Measurements from ENCODE around the gene STPG3.
A peak's percentile ranks its signal among the peaks of the same experiment; 100 is the strongest.

STPG3 gene

GRCh38 chr9:137275588-137276472, 24.7 kb downstream of the STPG3 start:
- TF ChIP-seq SIN3A (IDR thresholded peaks at IDR 0.05; ENCODE audit: borderline replicate concordance, insufficient read depth, low read length) (no peak), TAF1 (IDR thresholded peaks at IDR 0.05; ENCODE audit: borderline replicate concordance, insufficient read depth, low read length) (no peak), FOXP2 (optimal IDR thresholded peaks at IDR 0.05; ENCODE audit: borderline replicate concordance, extremely low read depth, extremely low read length, insufficient read depth) (no peak), POLR2AphosphoS5 (IDR thresholded peaks at IDR 0.05; ENCODE audit: low read depth, low read length) (no peak)
- TF ChIP-seq, protein P1, sequence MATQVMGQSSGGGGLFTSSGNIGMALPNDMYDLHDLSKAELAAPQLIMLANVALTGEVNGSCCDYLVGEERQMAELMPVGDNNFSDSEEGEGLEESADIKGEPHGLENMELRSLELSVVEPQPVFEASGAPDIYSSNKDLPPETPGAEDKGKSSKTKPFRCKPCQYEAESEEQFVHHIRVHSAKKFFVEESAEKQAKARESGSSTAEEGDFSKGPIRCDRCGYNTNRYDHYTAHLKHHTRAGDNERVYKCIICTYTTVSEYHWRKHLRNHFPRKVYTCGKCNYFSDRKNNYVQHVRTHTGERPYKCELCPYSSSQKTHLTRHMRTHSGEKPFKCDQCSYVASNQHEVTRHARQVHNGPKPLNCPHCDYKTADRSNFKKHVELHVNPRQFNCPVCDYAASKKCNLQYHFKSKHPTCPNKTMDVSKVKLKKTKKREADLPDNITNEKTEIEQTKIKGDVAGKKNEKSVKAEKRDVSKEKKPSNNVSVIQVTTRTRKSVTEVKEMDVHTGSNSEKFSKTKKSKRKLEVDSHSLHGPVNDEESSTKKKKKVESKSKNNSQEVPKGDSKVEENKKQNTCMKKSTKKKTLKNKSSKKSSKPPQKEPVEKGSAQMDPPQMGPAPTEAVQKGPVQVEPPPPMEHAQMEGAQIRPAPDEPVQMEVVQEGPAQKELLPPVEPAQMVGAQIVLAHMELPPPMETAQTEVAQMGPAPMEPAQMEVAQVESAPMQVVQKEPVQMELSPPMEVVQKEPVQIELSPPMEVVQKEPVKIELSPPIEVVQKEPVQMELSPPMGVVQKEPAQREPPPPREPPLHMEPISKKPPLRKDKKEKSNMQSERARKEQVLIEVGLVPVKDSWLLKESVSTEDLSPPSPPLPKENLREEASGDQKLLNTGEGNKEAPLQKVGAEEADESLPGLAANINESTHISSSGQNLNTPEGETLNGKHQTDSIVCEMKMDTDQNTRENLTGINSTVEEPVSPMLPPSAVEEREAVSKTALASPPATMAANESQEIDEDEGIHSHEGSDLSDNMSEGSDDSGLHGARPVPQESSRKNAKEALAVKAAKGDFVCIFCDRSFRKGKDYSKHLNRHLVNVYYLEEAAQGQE (IDR thresholded peaks at IDR 0.05; ENCODE audit: insufficient read depth in 1 of 2, low read depth in 2 of 2, low read length in 2 of 2), result no peak

- TF ChIP-seq FOXP2 (optimal IDR thresholded peaks at IDR 0.05; ENCODE audit: borderline replicate concordance, extremely low read depth, extremely low read length, insufficient read depth) (no peak), TAF1 (IDR thresholded peaks at IDR 0.05; ENCODE audit: borderline replicate concordance, insufficient read depth, low read length) (no peak), SIN3A (IDR thresholded peaks at IDR 0.05; ENCODE audit: borderline replicate concordance, insufficient read depth, low read length) (no peak), POLR2AphosphoS5 (IDR thresholded peaks at IDR 0.05; ENCODE audit: low read depth, low read length) (no peak)
- TF ChIP-seq, protein P1 (IDR thresholded peaks at IDR 0.05; ENCODE audit: insufficient read depth in 1 of 2, low read depth in 2 of 2, low read length in 2 of 2), result no peak
Measured at GRCh38 chr9:137276473-137277328, 25.6 kb downstream of the STPG3 start.

DNA sequence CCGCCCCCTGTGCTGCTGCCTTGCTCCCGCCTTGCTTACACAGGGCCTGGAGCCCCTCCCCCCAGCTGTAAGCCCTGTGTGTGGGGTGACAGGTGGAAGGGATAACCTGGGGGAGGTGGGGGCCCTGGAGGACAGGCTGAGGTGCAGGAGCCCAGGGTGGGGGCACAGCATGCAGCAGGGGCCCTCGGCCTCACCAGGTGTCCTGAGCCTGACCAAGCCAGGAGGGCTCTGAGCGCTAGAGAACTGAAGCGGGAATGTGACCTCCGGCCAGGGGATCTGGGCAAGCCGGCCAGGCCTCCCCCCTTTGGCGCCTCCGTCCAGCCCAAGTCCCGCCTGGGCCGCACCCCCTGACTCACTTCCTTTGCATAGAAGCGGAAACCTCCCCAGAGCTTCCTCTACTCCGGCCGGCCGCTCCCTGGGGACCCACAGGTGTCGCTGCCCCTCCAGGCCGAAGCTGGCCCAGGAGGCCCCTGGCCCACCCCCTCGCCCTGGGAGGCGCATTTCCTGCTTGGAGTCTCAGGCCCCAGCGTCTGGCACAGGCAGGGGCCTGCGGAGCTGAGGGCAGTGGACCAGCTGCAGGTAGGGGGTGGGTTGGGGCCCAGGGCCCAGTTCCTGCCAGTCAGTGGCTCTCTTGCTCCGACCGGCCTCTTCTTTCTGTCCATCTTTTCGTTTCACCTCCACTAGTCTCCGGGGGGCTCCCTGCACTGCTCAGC, 26.4 kb downstream of the STPG3 start, which contains the start of gene TOR4A:
TSS of gene TOR4A (plus strand) at position 398 of the 713 bp plus-strand sequence. CDS start 964 bp downstream, outside the sequence.
- no peak for TF ChIP-seq SIN3A (IDR thresholded peaks at IDR 0.05; ENCODE audit: borderline replicate concordance, insufficient read depth, low read length)
- no peak for TF ChIP-seq FOXP2 (optimal IDR thresholded peaks at IDR 0.05; ENCODE audit: borderline replicate concordance, extremely low read depth, extremely low read length, insufficient read depth)
- TF ChIP-seq TAF1 (IDR thresholded peaks at IDR 0.05; ENCODE audit: borderline replicate concordance, insufficient read depth, low read length), result no peak
- 0 out of 2 replicates have a peak, but pooled peaks have one; percentile 51 for TF ChIP-seq POLR2AphosphoS5 (IDR thresholded peaks at IDR 0.05; ENCODE audit: low read depth, low read length)
- TF ChIP-seq, protein P1 (IDR thresholded peaks at IDR 0.05; ENCODE audit: insufficient read depth in 1 of 2, low read depth in 2 of 2, low read length in 2 of 2), result no peak

GRCh38 chr9:137278061-137278701, 27.1 kb downstream of the STPG3 start:
- no peak for TF ChIP-seq SIN3A (IDR thresholded peaks at IDR 0.05; ENCODE audit: borderline replicate concordance, insufficient read depth, low read length)
- no peak for TF ChIP-seq POLR2AphosphoS5 (IDR thresholded peaks at IDR 0.05; ENCODE audit: low read depth, low read length)
- no peak for TF ChIP-seq TAF1 (IDR thresholded peaks at IDR 0.05; ENCODE audit: borderline replicate concordance, insufficient read depth, low read length)
- TF ChIP-seq, protein P1 (IDR thresholded peaks at IDR 0.05; ENCODE audit: insufficient read depth in 1 of 2, low read depth in 2 of 2, low read length in 2 of 2), result no peak
- TF ChIP-seq FOXP2 (optimal IDR thresholded peaks at IDR 0.05; ENCODE audit: borderline replicate concordance, extremely low read depth, extremely low read length, insufficient read depth), result no peak

Measured in PFSK-1 (cell line).